Left colon (tissue), 2 donors: ENCODE data around the gene JADE1. TPM values are rescaled to one million over a fixed set of nuclear protein-coding genes. Genes with fewer than 3 reads are reported as not detected.
A peak's percentile ranks its signal among the peaks of the same experiment; 100 is the strongest.

ENCODE experiments used
- ATAC-seq: fragments of 200-7000 bp; cut with Tn5 transposase; one replicate; pipeline ENCODE4 v1.9.1; 2020; ENCODE audit warnings: mild to moderate bottlenecking, moderate library complexity
- DNase-seq, 2 donors: peaks; one replicate each; pipeline ENCODE4 v3.0.0-alpha.2; 2020
- intact Hi-C, 2 donors: fragments of 100-400 bp; cut with DNase I in 1 of 2; cut with micrococcal nuclease in 1 of 2; formaldehyde crosslinking; loops; one replicate each; pipeline versions ENCODE4 v1.11.2 to v1.14.0; 2022; cut with DNase I, micrococcal nuclease
- total RNA-seq, 2 donors: library from RNA; stranded (reverse); fragmentation: NEBNext Ultra II Directional; extraction: Animal tissue kit (Norgen Biotek cat#: 25700); gene quantifications; one replicate each; pipeline ENCODE4 v1.2.1, GENCODE V29; 2021
- donor health status: DM: no; HTN: no; CAD: no.
- donor health status: DM: yes; HTN: yes; CAD: no.

The JADE1 gene
- total RNA-seq, 2 donors from 2014 or later, result 5.4 to 8.4 TPM

GRCh38 chr4:128802680-128803628, 6.5 kb upstream of the JADE1 start:
- no peak for ATAC-seq
- intact Hi-C loops, result loop anchor here in 1 of 2 donors (10.0 kb wide), 1 partner anchor 238 kb away; no protein-coding TSS in a partner anchor
- no peak for DNase-seq

GRCh38 chr4:128803783-128804182, 5.7 kb upstream of the JADE1 start:
- intact Hi-C loops, result loop anchor here in 1 of 2 donors (10.0 kb wide), 1 partner anchor 239 kb away; no protein-coding TSS in a partner anchor
- ATAC-seq (no peak), DNase-seq (no peak)

- peak; percentile 10 for ATAC-seq
- intact Hi-C loops, result loop anchor here in 1 of 2 donors (10.0 kb wide), 1 partner anchor 54 kb away; no protein-coding TSS in a partner anchor
These were observed 901 bp downstream of the JADE1 start for GRCh38 chr4:128810331-128810870.

GRCh38 chr4:128810871-128811570, 1.5 kb downstream of the JADE1 start:
- intact Hi-C loops, result loop anchor here in 1 of 2 donors (10.0 kb wide), 1 partner anchor 54 kb away; no protein-coding TSS in a partner anchor
- peak; percentile 79 to 82 for DNase-seq

More at GRCh38 chr4:128810331-128810870, 901 bp downstream of the JADE1 start:
- peak; percentile 38 to 39 for DNase-seq

GRCh38 chr4:128811571-128812441, 2.3 kb downstream of the JADE1 start:
- intact Hi-C loops, result loop anchor here in 1 of 2 donors (10.0 kb wide), 1 partner anchor 53 kb away; no protein-coding TSS in a partner anchor
- ATAC-seq (peak; percentile 66), DNase-seq (peak; percentile 86 to 89)

More at GRCh38 chr4:128810871-128811570, 1.5 kb downstream of the JADE1 start:
- peak; percentile 57 for ATAC-seq

- DNase-seq (no peak), ATAC-seq (no peak)
- intact Hi-C loops, result loop anchor here in 1 of 2 donors (10.0 kb wide), 1 partner anchor 52 kb away; no protein-coding TSS in a partner anchor
These were observed 3.1 kb downstream of the JADE1 start for GRCh38 chr4:128812442-128813235.

GRCh38 chr4:128813965-128814364, 4.5 kb downstream of the JADE1 start:
- intact Hi-C loops, result loop anchor here in 1 of 2 donors (10.0 kb wide), 1 partner anchor 51 kb away; no protein-coding TSS in a partner anchor
- ATAC-seq, result no peak
- no peak for DNase-seq

GRCh38 chr4:128818442-128818841, 8.9 kb downstream of the JADE1 start:
- ATAC-seq, result no peak
- DNase-seq, result no peak
- intact Hi-C loops, result loop anchor here in 1 of 2 donors (10.0 kb wide), 1 partner anchor 46 kb away; no protein-coding TSS in a partner anchor

- intact Hi-C loops, result loop anchor here in 1 of 2 donors (10.0 kb wide), 1 partner anchor 46 kb away; no protein-coding TSS in a partner anchor
- ATAC-seq (no peak), DNase-seq (no peak)
These were observed 9.7 kb downstream of the JADE1 start for GRCh38 chr4:128819082-128819742.

- DNase-seq (no peak), ATAC-seq (no peak)
- intact Hi-C loops, result no loop called here
These were observed 11.2 kb downstream of the JADE1 start for GRCh38 chr4:128820671-128821070.

GRCh38 chr4:128821151-128821550, 11.7 kb downstream of the JADE1 start:
- ATAC-seq, result no peak
- DNase-seq, result no peak
- intact Hi-C loops, result no loop called here

GRCh38 chr4:128823025-128823661, 13.6 kb downstream of the JADE1 start:
- intact Hi-C loops, result no loop called here
- ATAC-seq, result no peak

GRCh38 chr4:128825226-128825625, 15.7 kb downstream of the JADE1 start:
- DNase-seq, result peak in 1 of 2 donors; percentile 22
- ATAC-seq, result peak; percentile 64
- intact Hi-C loops, result no loop called here

More at GRCh38 chr4:128823025-128823661, 13.6 kb downstream of the JADE1 start:
- DNase-seq, result no peak

GRCh38 chr4:128827296-128827695, 17.8 kb downstream of the JADE1 start:
- intact Hi-C loops, result no loop called here
- ATAC-seq, result no peak
- no peak for DNase-seq

GRCh38 chr4:128830906-128831503, 21.5 kb downstream of the JADE1 start:
- intact Hi-C loops, result no loop called here
- ATAC-seq (peak; percentile 76), DNase-seq (peak in 1 of 2 donors; percentile 35)
